ENCODE data around the gene C11orf24.

DNA sequence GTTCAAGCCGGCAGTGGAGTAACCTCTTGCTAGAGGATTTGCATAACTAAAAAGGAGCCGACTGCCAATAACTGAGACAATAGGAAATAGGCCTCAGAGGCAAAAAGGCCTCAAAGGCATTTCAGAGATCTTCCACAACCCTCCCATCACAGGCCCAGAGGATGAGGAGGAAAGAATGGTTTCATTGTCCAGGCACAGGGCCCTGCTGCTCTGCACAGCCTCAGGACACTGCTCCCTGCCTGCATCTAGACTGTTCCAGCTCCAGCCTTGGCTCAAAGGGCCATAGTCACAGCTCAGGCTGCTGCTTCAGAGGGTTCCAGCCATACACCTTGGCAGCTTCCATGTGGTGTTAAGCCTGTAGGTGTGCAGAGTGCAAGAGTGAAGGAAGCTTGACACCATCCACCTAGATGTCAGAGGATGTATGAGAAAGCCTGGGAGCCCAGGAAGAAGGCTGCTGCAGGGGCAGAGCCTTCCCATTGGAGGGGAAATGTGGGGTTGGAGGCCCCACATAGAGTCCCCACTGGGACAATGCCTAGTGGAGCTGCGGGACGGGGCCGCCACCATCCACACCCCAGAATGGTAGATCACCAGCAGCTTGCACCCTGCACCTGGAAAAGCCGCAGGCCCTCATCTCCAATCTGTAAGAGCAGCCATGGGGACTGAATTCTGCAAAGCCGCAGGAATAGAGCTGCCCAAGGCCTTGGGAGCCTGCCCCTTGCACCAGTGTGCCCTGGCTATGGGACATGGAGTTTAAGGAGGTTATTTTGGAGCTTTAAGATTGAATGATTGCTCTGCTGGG is 32.4 kb upstream of the C11orf24 start:
- TF ChIP-seq, protein P1, sequence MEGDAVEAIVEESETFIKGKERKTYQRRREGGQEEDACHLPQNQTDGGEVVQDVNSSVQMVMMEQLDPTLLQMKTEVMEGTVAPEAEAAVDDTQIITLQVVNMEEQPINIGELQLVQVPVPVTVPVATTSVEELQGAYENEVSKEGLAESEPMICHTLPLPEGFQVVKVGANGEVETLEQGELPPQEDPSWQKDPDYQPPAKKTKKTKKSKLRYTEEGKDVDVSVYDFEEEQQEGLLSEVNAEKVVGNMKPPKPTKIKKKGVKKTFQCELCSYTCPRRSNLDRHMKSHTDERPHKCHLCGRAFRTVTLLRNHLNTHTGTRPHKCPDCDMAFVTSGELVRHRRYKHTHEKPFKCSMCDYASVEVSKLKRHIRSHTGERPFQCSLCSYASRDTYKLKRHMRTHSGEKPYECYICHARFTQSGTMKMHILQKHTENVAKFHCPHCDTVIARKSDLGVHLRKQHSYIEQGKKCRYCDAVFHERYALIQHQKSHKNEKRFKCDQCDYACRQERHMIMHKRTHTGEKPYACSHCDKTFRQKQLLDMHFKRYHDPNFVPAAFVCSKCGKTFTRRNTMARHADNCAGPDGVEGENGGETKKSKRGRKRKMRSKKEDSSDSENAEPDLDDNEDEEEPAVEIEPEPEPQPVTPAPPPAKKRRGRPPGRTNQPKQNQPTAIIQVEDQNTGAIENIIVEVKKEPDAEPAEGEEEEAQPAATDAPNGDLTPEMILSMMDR (conservative IDR thresholded peaks at IDR 0.05; ENCODE audit: low read depth, low read length): no peak
- TF ChIP-seq EZH2 (IDR thresholded peaks at IDR 0.05; ENCODE audit: borderline replicate concordance, low read depth, low read length, poor library complexity, severe bottlenecking): no peak

Data from A673 (cell line).